ENCODE results near the gene BDKRB2. TPM values are rescaled to one million over a fixed set of nuclear protein-coding genes. Genes with fewer than 3 reads are reported as not detected.

Gene BDKRB2
- total RNA-seq, 2 donors from 2014 or later: 1.1 to 3.8 TPM

DNA sequence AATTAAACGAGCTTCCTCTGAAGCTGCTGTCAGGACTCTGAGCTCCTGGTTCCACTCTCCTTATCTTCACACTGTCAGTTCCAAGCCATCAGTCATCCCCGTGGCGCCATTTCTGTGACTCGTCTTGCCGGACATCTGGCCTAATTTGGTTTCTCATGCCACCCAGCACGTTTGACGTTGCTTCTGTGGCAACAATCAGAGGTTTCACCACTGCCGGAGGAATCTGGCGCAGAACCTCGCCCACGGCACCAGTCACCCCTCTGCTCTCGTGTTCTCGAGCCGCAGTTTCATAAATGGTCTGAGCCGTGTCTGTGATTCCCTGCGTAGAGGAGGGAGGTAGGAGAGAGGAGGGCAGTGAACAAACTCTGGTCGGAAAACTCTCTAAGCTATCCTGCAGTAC is 81.0 kb downstream of the BDKRB2 start:
- no peak overlapping the region for H3K9ac ChIP-seq (ENCODE audit: extremely low read depth, low read length, poor library complexity, severe bottlenecking)
- DNase-seq: no peak
- no peak overlapping the region for H3K4me3 Mint-ChIP-seq

DNA sequence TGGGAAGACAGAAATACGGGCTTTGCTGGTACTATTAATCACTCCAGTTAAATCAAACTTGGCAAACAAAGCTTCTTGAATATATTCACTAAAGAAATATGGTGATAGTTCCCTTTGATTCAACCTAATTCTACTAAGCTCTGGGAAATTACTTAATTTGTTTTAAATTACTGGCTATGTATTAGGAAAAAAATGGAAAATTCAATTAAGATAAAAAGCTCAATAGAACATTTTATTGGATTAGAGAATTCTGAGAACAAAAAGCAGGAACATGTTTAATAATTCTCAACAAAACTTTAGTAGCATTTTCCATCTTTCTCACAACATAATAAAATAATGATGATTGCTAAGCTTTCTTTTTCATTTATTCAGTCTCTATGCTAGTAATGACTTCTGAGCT is 81.6 kb downstream of the BDKRB2 start:
- Histone ChIP-seq H3K4me3 (ENCODE audit: low read length) (no peak overlapping the region), H3K27me3 (ENCODE audit: control insufficient read depth, insufficient read depth, low read length, poor library complexity, severe bottlenecking) (no peaks in the 10 kb centered on the region), H3K9me3 (ENCODE audit: control insufficient read depth, low read length) (no peaks in the 10 kb centered on the region), H3K36me3 (ENCODE audit: control insufficient read depth, insufficient read depth, low read length) (peaks cover 21% of the 10 kb centered on the region), H3K4me1 (ENCODE audit: control insufficient read depth, insufficient read depth, low read length) (no peaks in the 10 kb centered on the region), H3K9ac (ENCODE audit: extremely low read depth, low read length, poor library complexity, severe bottlenecking) (no peak overlapping the region), H3K27ac (ENCODE audit: low read depth, low read length) (no peak overlapping the region)
- TF ChIP-seq, protein P1, sequence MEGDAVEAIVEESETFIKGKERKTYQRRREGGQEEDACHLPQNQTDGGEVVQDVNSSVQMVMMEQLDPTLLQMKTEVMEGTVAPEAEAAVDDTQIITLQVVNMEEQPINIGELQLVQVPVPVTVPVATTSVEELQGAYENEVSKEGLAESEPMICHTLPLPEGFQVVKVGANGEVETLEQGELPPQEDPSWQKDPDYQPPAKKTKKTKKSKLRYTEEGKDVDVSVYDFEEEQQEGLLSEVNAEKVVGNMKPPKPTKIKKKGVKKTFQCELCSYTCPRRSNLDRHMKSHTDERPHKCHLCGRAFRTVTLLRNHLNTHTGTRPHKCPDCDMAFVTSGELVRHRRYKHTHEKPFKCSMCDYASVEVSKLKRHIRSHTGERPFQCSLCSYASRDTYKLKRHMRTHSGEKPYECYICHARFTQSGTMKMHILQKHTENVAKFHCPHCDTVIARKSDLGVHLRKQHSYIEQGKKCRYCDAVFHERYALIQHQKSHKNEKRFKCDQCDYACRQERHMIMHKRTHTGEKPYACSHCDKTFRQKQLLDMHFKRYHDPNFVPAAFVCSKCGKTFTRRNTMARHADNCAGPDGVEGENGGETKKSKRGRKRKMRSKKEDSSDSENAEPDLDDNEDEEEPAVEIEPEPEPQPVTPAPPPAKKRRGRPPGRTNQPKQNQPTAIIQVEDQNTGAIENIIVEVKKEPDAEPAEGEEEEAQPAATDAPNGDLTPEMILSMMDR (conservative IDR thresholded peaks at IDR 0.05): no peak
- Mint-ChIP-seq H3K27ac (no peak overlapping the region), H3K36me3 (ENCODE audit: low read depth) (peaks cover 18% of the 10 kb centered on the region), H3K4me1 (no peaks in the 10 kb centered on the region), H3K4me3 (no peak overlapping the region), H3K27me3 (ENCODE audit: insufficient read depth) (no peaks in the 10 kb centered on the region), H3K9me3 (no peaks in the 10 kb centered on the region)
- no CpG with 5 or more reads among the region's 1 CpG for WGBS, 2 experiments (ENCODE audit: insufficient coverage in 1 of 2, insufficient read length in 1 of 2)
- no peak for DNase-seq

More for the DNA sequence above, 81.0 kb downstream of the BDKRB2 start:
- H3K4me1 ChIP-seq (ENCODE audit: control insufficient read depth, insufficient read depth, low read length): no peaks in the 10 kb centered on the region
- H3K9me3 Mint-ChIP-seq: no peaks in the 10 kb centered on the region
- H3K27ac Mint-ChIP-seq: peak overlapping the region; percentile 66
- no peaks in the 10 kb centered on the region for H3K9me3 ChIP-seq (ENCODE audit: control insufficient read depth, low read length)
- H3K27me3 ChIP-seq (ENCODE audit: control insufficient read depth, insufficient read depth, low read length, poor library complexity, severe bottlenecking): no peaks in the 10 kb centered on the region
- H3K4me3 ChIP-seq (ENCODE audit: low read length): no peak overlapping the region
- H3K36me3 ChIP-seq (ENCODE audit: control insufficient read depth, insufficient read depth, low read length): peaks cover 15% of the 10 kb centered on the region
- H3K27ac ChIP-seq (ENCODE audit: low read depth, low read length): no peak overlapping the region
- no peaks in the 10 kb centered on the region for H3K4me1 Mint-ChIP-seq
- H3K36me3 Mint-ChIP-seq (ENCODE audit: low read depth): peaks cover 18% of the 10 kb centered on the region
- no peaks in the 10 kb centered on the region for H3K27me3 Mint-ChIP-seq (ENCODE audit: insufficient read depth)
- TF ChIP-seq, protein P1 (conservative IDR thresholded peaks at IDR 0.05): no peak
- 91 to 95% methylated on average over 15 to 17 of the region's 17 CpGs for WGBS, 2 experiments (ENCODE audit: insufficient coverage in 1 of 2, insufficient read length in 1 of 2)

DNA sequence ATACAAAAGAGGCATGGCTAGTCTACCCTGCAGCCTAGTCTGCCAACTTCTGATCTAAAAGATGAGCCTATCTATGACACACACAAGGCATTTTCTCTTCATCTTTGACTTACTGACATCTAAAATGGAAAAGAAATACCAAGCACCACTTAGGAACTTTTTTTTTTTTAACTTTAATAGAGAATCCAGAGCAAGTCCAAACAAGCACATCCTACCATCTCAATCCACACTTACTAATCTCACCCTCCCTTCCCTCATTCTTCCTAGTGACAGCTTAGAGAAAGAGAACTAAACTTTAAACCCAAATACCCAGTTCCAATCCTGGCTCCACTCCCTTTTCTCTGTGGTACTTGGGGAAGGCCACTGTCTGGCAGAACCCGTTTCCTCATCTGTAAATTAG is 83.2 kb downstream of the BDKRB2 start:
- no peaks in the 10 kb centered on the region for H3K9me3 ChIP-seq (ENCODE audit: control insufficient read depth, low read length)
- H3K27me3 ChIP-seq (ENCODE audit: control insufficient read depth, insufficient read depth, low read length, poor library complexity, severe bottlenecking): no peaks in the 10 kb centered on the region
- Mint-ChIP-seq H3K27me3 (ENCODE audit: insufficient read depth) (no peaks in the 10 kb centered on the region), H3K9me3 (no peaks in the 10 kb centered on the region), H3K4me1 (no peaks in the 10 kb centered on the region), H3K4me3 (no peak overlapping the region), H3K36me3 (ENCODE audit: low read depth) (peaks cover 18% of the 10 kb centered on the region), H3K27ac (no peak overlapping the region)
- H3K36me3 ChIP-seq (ENCODE audit: control insufficient read depth, insufficient read depth, low read length): peaks cover 24% of the 10 kb centered on the region
- H3K4me1 ChIP-seq (ENCODE audit: control insufficient read depth, insufficient read depth, low read length): no peaks in the 10 kb centered on the region
- TF ChIP-seq, protein P1 (conservative IDR thresholded peaks at IDR 0.05): no peak
- H3K9ac ChIP-seq (ENCODE audit: extremely low read depth, low read length, poor library complexity, severe bottlenecking): no peak overlapping the region
- DNase-seq: no peak
- WGBS, 2 experiments (ENCODE audit: insufficient coverage in 1 of 2, insufficient read length in 1 of 2): 95% methylated on average over 1 of the region's 1 CpG; no CpG with 5 or more reads in 1 of the 2 experiments
- no peak overlapping the region for H3K27ac ChIP-seq (ENCODE audit: low read depth, low read length)
- no peak overlapping the region for H3K4me3 ChIP-seq (ENCODE audit: low read length)

Other genes starting within 250 kb of the BDKRB2 start
- gene C14orf132, start 165.5 kb upstream of the BDKRB2 start, total RNA-seq: 10 to 100 TPM; 12.3 to 21.9 TPM
- under 1 TPM in 1 of 2 donors, not detected in 1; 0.24 TPM for gene BDKRB1, start 51.4 kb downstream of the BDKRB2 start, total RNA-seq
- 10 to 100 TPM in 1 of 2 donors, 1 to 10 TPM in 1; 9.7 to 14.1 TPM for gene ATG2B, start 158.5 kb downstream of the BDKRB2 start, total RNA-seq
- 10 to 100 TPM; 43.7 to 44.4 TPM for gene GSKIP, start 158.7 kb downstream of the BDKRB2 start, total RNA-seq
- 1 to 10 TPM; 3.8 to 6.2 TPM for gene AK7, start 187.3 kb downstream of the BDKRB2 start, total RNA-seq